OCI-LY7 (cell line): ENCODE results near the gene MCF2L2.

Experiments used
- CTCF ChIP-seq: fragments of 200-600 bp; sonication (generic); conservative IDR thresholded peaks from 2 replicates; pipeline ENCODE4 v1.5.1; 2014; ENCODE audit warnings: mild to moderate bottlenecking, antibody characterized with exemption, low read length, moderate library complexity, mixed read lengths
- EZH2phosphoT487 ChIP-seq: fragments of 200-600 bp; sonication (generic); IDR thresholded peaks from 2 replicates; pipeline ENCODE4 v1.6.1; 2018; ENCODE audit warnings: low read depth, borderline replicate concordance, mild to moderate bottlenecking, mixed run types, antibody characterized with exemption, low read length, moderate library complexity, mixed read lengths

- TF ChIP-seq CTCF: no peak
- no peak for TF ChIP-seq EZH2phosphoT487
Observed at GRCh38 chr3:183149915-183150750, 278.3 kb downstream of the MCF2L2 start.
